T-helper 9 cell (primary cell): ENCODE results near the gene NME7.
"Not testable (repeated sequence)": the region's sequence is repeated elsewhere in the genome, so short reads cannot be mapped to it uniquely, and the experiment has no call there.

Experiments
- DNase-seq: peaks from one replicate; pipeline ENCODE4 v3.0.0-alpha.2; 2020

Gene NME7

GRCh38 chr1:169214598-169214997 lies 153.0 kb downstream of the NME7 start:
- DNase-seq, result no peak

DNA sequence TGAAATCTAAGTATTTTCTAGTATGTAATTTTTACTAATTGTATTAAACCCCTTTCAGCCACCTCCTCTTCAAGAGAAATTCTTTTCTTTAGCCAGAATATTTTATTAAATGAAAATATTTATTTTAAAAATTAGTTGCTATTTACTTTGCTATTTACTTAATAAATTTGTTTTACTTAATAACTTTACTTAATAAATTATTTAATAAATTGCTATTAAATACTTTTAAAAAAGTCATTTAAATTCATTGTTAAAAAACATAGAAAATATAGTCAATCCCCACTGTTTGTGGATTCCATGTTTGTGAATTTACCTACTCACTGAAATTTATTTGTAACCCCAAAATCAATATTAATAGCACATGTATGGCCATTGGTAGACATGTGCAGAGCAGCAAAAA lies 155.5 kb downstream of the NME7 start:
- no peak for DNase-seq

- DNase-seq, result no peak
These were observed 159.6 kb downstream of the NME7 start for GRCh38 chr1:169207797-169208520.

GRCh38 chr1:169204157-169204556 lies 163.4 kb downstream of the NME7 start:
- no peak for DNase-seq

DNA sequence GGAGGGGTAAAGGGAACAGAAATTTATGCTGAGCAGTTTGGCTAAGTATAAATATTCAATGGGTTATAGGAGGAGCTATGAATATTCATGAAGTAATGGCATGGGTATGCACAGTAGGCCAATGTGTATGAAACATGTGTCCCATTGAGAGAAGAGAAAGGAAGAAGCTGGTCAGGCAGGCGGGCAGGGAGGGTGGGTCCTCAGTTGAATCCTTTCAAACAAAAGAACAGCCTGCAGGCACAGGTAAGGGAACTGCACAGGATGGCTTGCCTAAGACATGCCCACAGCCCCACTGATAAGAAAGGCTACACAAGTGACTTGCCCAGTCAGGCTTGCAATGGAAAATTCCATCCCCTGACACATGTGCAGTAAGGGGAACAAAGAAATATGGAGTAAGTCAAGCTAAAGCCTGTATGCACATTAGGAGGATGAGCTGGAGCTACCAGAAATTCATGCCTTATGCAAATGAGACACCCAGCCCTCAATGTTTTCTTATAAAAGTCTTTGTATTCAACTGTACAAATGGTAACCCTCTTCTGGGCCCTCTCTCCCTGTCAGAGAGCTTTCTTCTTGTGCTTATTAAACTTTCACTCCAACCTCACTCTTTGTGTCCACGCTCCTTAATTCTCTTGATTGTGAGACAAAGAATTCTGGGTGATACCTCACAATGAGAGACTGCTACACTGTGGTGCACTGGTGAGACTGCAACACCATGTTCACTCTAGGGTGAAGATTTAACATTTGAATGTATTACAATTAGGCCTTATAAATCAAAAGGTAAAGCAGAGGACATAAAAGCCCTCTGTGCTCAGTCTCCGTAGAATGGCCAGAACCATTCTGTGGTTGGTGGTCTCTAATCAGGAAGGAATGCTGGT lies 164.6 kb downstream of the NME7 start:
- DNase-seq, result no peak

- DNase-seq, result no peak
These were observed 166.4 kb downstream of the NME7 start for GRCh38 chr1:169201084-169201619.

DNA sequence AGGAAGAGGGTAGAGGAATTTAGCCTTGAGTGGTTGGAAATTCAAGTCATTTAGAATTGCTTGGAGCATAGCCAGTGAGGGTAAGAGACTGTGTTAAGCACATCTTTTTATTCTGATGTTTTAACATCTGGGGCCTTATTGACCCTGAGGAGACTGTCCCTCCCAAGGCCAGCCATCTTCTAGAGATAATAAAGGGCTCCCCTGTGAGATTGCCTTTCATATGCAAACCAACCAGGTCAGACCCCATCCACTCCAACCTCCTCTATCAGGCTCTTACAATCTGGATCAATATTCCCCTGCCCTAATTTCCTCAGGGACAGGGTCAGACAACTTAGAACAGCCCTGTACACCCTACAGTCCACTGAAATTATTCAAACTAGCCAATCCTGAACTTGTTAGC lies 167.3 kb downstream of the NME7 start:
- DNase-seq, result no peak

DNA sequence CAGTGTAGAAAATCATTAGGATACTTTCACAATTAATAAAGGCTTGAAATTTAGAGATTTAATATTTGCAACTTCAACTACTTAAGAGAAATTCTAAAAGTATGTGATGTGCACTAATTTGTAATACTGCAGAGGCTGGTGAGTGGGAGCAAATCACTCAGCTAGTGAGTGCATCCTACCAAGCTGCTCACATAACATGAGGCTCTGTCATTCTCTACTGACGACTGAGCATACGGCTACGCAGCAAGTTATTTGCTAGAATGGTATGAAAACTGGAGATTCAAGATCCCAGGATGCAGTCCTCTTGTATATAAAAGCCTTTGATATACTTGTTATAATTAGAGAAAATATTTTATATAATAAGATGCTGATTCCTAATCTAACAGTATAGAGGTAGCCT lies 171.0 kb downstream of the NME7 start:
- DNase-seq, result no peak

- no peak for DNase-seq
These were observed 171.4 kb downstream of the NME7 start for GRCh38 chr1:169196161-169196560.

DNA sequence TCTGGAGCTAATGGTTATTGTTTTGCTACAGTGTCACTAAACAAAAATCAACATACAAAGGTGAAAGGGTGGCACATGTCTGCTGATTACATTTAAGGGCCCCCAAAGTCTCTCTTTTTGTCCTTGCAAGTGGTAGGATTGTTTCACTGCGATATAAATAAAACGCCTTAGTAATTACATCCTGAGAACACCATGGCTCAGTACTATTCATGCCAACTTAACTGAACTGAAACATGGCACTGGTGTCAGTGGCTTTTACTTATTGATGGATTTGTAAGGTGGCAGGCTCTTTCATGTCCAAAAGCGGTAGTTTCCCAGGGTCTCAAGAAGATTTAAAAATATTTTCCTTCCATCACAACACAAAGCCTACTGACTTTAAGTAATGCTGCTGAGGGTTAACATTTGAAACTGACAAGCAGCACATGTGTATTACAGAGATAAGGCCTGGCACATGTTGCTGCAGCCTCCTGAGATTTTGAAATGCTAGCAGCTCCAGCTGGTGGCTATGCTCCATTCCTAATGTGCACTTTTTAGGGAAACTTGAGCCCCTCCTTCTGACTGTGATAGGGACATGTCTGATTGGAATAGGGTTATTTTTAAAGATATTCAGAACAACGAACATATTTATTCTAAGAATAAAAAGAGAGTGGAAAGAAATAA lies 174.3 kb downstream of the NME7 start:
- DNase-seq, result no peak

DNA sequence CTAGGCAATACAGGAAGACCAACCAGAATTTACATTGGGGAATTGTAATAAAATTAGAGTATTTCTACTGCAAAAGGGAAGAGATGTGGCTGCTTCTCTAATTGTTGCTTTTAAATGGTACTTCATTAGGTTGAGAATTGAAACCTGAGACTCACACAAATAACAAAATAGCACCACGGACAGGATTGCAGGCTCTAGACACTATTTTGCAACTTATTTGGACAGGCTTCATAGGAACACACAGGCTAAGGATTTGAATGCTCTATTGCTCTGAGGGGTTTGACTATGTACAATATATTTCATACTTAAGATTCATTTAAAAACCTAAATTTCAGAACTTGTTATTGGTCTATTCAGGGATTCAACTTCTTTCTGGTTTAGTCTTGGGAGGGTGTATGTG lies 181.5 kb downstream of the NME7 start:
- DNase-seq, result no peak

- DNase-seq, result no peak
These were observed 182.8 kb downstream of the NME7 start for GRCh38 chr1:169184812-169185211.

DNA sequence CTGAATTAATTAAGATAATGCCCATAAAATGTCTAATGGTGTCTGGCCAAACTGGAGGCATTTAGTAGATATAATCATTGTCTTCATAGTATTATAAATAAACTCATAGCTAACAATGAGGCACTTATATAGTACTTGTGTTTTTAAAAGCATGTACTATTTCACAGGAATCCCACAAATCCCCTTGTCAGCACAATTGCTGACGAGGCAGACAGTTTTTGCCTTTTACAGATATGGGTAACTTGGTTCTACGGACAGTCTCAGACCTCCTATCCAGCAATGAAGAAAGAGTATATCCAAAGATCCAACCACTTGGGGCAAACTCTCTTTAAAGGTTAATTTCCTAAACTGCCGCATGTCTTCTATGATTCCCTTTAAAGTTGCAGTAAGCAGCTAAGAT lies 187.4 kb downstream of the NME7 start:
- no peak for DNase-seq

GRCh38 chr1:169179431-169179830 lies 188.2 kb downstream of the NME7 start:
- not testable (repeated sequence) for DNase-seq

- no peak for DNase-seq
These were observed 192.1 kb downstream of the NME7 start for GRCh38 chr1:169175461-169175860.

DNA sequence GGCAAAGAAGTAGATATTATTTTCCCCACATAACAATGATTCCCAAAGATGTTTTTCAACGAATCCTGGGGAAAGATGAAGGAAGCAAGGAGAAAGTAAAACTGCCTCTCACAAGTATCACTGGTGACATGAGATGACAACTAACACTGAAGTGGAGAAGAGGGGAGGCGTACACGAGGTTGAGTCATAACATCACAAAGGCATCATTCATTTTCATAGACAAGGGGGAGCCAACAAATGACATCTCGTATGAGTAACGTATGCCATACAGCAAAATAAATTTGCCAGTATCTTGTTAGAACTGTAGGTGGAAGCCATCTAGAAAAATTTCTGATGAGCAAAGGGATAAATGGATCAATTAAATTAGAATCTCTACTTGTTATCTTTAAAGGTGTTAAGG lies 204.5 kb downstream of the NME7 start:
- no peak for DNase-seq

- no peak for DNase-seq
These were observed 206.0 kb downstream of the NME7 start for GRCh38 chr1:169161496-169162194.

DNA sequence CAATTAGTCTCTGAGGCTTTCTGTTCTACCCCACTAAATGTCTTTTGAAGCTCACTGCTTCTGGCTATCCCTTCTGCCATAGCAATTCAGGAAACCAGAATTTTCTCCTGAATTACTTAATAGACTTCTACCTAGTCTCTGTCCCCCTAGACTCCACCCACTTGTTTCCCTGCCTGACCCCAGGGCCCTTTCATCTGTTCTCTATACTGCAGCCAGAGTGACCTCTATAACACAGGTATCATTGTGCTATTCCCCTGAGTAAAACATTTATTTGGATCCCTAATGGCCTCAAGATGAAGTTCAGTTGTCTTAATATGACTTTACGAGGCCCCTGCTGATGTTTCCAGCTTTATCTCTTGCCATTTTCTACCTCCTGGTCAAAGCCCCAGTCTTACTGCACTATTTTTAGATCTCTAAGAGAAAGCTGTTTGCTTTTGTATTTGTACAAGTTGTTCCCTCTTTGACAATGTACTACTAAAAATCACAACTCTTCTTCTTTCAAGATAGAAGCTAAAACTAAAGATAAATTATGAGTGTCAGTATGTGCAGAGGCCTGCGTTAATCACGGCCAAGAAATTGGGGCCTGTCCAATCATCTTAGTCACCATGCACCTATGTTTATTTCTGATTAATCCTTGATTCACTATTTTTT lies 206.6 kb downstream of the NME7 start:
- DNase-seq, result no peak

DNA sequence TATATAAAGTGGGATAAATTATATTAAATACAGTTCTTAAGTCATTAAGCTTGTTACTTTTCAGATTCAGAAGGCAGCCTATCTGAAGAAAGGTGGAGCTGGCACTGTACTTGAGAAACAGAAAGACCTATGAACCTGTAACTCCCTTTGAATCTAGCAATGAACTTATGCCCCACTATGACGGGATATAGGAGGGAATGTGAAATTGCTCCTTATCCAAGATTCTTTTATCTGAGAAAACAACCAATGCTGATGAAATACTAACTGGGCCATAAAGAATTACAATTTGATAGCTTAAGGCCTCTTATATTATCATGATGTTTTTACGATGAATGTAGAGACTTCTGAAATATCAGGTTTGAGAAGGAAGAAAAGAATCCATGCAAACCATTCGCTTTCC lies 211.0 kb downstream of the NME7 start:
- DNase-seq, result no peak

- DNase-seq, result no peak
These were observed 211.9 kb downstream of the NME7 start for GRCh38 chr1:169155675-169156074.

DNA sequence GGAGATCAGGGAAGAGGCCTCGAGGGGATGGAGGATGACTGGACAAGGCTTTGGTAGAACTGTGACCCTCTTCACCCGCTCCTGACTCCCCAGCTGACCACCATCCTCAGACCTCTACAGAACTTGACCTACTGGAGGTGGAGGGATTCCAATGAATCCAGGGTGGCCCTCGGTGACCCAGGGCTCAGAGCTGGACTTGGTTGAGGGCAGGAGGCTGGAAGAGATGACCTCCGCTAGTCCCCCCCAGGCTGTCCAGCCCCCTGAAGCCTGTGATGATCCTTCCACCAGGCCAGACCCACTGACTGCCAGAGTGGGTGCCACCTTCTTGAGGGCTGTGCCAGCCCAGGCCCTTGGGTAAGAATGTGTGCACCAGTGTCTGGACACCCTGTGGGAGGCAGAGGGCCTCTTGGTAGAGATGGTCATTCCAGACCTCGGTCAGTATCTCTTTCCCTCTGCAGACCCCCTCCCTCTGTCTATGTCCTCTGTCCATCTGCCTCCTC lies 216.2 kb downstream of the NME7 start:
- no peak for DNase-seq
